ENCODE measurements around the gene MAN2A2.
"Not testable (repeated sequence)": the region's sequence is repeated elsewhere in the genome, so short reads cannot be mapped to it uniquely, and the experiment has no call there.

DNA sequence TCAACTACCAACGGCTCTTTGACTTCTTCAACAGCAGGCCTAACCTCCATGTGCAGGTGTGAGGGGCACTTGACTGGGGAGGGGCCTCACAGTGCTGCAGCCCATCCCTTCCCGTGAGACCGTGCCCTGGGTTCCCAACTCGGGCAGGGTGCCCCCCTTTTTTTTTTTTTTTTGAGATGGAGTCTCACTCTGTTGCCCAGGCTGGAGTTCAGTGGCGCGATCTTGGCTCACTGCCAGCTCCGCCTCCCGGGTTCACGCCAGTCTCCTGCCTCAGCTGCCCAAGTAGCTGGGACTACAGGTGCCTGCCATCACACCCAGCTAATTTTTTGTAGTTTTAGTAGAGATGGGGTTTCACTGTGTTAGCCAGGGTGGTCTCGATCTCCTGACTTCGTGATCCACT lies 6.3 kb downstream of the MAN2A2 start:
- not testable (repeated sequence) for TF ChIP-seq EZH2 (IDR thresholded peaks at IDR 0.05; ENCODE audit: insufficient read depth, poor library complexity, severe bottlenecking); EZH2phosphoT487 (IDR thresholded peaks at IDR 0.05; ENCODE audit: insufficient read depth, low read depth)

Measured in GM23248 (cell line).